ENCODE measurements around the gene C1orf210. TPM values are rescaled to one million over a fixed set of nuclear protein-coding genes. Genes with fewer than 3 reads are reported as not detected.

C1orf210 gene
- total RNA-seq, 1 donor, result under 0.01 TPM

- DNase-seq (ENCODE audit: low read depth in 2 of 3, low spot score in 2 of 3), result no peak
These were observed 10.8 kb upstream of the C1orf210 start for GRCh38 chr1:43296207-43296606.

DNA sequence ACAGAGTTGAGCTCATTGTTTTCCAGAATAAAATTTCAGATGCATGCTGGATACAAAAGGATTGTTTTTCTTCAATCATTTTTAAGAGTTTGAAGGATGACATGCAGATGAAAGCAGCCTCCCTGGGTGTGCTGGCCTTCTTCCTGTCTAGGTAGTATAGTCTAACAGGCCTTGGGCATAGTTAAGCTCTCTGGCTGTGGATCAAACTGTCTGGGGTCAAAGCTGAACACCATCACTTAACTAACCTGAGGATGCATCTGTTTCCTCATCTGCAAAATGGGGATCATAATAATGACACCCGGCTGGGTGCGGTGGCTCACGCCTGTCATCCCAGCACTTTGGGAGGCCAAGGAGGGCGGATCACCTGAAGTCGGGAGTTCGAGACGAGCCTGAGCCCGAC lies 9.4 kb upstream of the C1orf210 start:
- no peak for DNase-seq (ENCODE audit: low read depth in 2 of 3, low spot score in 2 of 3)

- DNase-seq (ENCODE audit: low read depth in 2 of 3, low spot score in 2 of 3), result no peak
These were observed 8.7 kb upstream of the C1orf210 start for GRCh38 chr1:43293896-43294760.

DNA sequence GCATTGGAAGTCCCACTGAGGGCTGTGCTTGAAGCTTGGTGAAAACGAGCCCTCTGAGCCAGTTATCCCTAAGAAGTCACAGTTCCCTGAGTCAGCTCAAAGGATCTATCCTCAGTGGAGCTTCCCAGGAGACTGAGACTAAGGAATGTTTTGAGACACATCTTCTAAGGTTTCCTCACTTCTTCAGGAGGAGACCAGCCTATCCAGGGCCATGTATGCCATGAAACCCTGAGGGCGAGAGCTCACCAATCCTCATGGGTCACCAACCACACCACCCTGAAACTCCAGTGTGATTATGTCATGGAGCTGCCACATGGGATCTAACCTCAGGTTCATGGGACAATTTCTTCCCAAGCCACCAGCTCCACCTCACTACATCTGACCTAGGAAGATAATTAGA lies 7.8 kb upstream of the C1orf210 start:
- DNase-seq (ENCODE audit: low read depth in 2 of 3, low spot score in 2 of 3), result no peak

GRCh38 chr1:43292679-43293078 lies 7.3 kb upstream of the C1orf210 start:
- no peak for DNase-seq (ENCODE audit: low read depth in 2 of 3, low spot score in 2 of 3)

- no peak for DNase-seq (ENCODE audit: low read depth in 2 of 3, low spot score in 2 of 3)
These were observed 6.8 kb upstream of the C1orf210 start for GRCh38 chr1:43292216-43292615.

DNA sequence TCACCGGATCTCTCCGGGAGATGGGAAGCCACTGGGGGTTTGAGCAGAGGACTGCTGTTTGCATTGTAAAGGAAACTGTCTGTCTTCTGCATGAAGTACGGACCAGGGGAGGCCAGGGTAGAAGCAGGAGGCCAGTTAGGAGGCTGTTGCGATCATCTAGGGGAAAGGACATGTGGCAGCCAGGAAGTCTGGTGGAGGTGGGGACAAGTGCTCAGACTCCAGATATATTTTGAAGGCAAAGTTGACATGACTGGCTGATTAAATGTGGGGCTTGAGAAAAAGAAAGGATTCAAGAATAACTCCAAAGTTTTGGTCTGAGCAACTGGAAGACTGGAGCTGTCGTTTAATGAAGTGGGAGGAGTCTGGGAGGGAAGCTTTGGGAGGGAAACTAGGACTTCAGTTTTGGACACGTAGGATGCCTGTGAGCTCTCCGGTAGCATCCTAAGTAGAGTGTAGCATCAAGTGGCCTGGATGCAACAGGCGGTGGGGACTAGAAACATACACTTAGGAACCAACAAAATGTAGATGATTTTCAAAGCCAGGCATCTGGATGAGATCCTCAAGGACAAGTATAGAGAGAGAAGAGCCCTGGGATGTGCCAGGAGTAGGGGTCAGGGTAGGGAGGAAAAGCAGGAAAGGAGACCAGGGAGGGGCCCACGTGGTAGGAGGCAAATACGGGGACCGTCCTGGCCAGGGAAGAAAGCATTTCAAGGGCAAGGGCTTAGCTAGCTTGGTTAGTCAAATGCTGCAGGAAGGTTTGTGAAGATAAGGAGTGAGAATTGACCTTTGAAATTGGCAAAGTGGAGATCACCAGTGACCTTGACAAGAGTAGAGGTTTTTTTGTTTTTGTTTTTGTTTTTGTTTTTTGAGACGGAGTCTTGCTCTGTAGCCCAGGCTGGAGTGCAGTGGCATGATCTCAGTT lies 3.7 kb upstream of the C1orf210 start:
- no peak for DNase-seq (ENCODE audit: low read depth in 2 of 3, low spot score in 2 of 3)

DNA sequence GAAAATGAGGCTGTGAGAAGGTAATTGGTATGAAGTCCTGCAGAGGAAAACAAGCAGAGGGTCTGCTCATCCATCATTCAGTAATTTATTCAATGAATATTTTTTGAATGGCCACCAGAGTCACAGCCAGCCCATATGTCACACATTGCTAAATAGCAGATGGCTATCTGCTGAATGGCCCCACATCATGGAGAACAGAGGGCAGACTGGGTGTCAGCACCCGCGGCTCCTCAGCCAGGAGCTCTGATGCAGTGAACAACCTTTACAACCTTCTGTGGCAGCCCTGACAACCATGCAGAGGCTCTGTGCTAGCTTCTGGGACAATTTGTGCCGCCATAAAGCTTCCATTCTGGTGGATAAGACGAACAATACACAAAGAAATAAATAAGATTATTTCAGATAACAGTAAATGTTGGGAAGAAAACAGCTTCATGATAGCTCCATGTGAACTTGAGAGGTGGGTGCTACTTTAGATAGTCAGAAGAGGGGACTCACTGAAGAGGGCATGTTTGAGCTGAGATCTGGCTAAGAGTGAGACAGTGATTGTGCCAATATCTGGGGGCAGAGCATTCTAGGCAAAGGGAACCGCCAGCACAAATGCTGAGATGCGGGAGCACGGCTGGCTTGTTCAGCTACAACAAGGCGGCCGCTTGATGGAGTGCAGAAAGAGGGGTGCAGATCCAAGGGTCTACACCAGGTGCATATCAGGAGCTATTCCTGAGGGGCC lies 2.8 kb upstream of the C1orf210 start:
- DNase-seq (ENCODE audit: low read depth in 2 of 3, low spot score in 2 of 3), result no peak

- no peak for DNase-seq (ENCODE audit: low read depth in 2 of 3, low spot score in 2 of 3)
These were observed 1.2 kb upstream of the C1orf210 start for GRCh38 chr1:43286533-43286932.

DNA sequence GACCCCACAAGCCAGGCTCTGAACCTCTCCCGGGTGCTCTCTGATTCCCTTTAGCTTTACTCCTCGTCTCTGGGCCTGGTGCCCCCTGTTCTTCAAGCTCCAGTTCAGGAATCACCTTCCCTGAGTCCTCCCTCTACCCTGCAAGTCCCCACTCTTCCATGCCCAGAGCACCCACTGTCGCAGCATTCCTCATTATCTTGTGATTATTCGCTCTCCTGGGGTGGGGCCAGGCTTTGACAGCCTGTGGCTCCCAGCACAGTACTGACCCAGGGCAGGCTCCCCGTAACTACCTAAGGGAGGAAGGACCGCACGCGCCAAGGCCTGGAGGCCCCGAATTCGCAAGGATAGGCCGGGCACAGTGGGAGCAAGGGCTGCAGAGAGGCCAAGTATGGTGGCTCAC lies 734 bp upstream of the C1orf210 start:
- no peak for DNase-seq (ENCODE audit: low read depth in 2 of 3, low spot score in 2 of 3)

DNA sequence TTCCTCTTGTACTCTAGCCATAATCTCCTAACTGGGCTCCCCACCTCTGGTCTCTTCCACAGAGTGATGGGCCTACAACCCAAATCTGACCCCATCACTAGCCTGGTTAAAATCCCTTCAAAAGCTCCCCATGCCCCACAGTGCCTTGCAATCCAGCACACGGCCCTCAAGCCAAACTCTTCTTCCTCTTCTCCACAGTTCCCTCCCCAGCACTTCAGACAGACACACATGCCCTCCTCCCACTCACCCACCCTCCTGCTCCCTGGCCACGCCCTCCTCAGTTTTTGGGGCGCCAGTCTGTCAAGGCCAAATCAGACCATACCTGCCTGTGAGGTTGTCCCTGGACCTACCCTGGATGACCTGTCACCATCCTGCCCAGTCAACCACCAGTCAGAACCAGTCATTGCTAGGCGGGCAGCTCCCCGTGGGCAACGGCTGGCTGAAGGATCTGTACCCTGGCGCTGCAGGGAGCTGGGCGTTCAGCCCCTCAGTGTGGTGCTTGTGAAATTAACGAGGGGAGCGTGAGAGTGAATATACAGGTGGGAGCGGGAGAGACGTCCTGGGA lies 753 bp downstream of the C1orf210 start:
- no peak for DNase-seq (ENCODE audit: low read depth in 2 of 3, low spot score in 2 of 3)

- DNase-seq (ENCODE audit: low read depth in 2 of 3, low spot score in 2 of 3), result no peak
These were observed 1.3 kb downstream of the C1orf210 start for GRCh38 chr1:43284065-43284464.

DNA sequence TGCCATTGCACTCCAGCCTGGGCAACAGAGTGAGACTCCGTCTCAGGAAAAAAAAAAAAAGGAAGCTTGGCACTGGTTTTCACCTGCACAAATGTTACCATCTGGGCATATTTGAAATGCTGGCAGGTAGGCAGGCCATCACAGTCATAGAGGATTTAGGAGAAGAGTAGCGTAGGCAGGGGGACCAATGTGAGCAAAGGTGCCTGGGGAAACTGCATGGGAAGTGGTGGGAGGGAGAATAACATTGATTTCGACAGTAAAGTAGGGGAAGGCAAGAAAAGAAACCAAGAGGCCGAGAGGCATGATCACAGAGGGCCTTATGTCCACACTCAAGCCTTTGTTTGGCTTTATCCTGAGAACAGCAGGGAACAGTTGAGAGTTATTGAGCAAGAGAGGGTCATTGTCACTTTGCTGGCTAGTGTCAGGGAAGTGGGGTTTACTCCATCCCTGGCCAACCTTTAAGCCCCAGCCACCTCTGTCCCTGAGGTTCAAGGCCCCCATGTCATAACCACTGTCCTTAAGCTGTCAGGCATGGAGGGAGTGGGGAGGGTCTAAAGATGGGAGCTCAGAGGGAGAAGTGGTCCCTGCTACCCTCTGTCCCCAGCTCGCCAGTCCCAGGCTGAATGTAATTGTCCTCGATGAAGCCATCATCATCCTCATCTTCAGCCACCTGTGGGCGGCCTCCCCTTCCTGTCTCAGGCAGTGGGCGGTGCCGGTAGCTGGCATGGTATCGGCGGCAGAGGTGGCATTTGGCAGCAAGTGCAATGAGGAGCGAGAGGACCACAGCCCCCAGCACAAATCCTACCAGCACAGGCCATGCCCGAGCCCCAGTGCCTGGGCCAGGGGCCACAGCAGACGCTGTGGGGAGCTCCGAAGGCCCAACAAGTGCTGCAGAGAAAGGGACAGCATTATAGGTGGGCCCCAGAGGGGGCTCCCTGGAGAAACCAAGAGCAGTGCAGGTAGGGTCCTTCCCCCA lies 2.9 kb downstream of the C1orf210 start:
- no peak for DNase-seq (ENCODE audit: low read depth in 2 of 3, low spot score in 2 of 3)

- DNase-seq (ENCODE audit: low read depth in 2 of 3, low spot score in 2 of 3), result no peak
These were observed 4.7 kb downstream of the C1orf210 start for GRCh38 chr1:43280692-43281091.

GRCh38 chr1:43279666-43280065 lies 5.7 kb downstream of the C1orf210 start:
- no peak for DNase-seq (ENCODE audit: low read depth in 2 of 3, low spot score in 2 of 3)

DNA sequence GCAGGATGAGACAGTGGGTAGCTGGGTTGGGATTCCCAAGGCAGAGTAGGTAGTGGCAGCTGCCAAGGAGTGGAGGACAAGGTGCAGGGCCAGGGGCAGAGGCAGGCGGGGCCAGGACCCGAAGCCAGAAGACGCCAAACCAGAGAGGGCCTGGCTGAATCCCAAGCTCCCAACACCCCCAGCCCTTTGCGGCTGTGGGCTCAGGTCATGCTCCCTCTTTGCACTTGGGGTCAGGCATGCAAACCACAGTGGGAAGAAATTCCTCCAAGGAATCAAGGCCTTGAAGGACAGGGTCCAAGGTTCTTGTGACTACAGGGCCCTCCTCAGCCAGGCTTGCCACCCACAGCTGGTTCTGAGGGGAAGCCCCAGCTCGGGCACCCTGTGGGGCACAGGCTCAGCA lies 6.2 kb downstream of the C1orf210 start:
- DNase-seq (ENCODE audit: low read depth in 2 of 3, low spot score in 2 of 3), result no peak

DNA sequence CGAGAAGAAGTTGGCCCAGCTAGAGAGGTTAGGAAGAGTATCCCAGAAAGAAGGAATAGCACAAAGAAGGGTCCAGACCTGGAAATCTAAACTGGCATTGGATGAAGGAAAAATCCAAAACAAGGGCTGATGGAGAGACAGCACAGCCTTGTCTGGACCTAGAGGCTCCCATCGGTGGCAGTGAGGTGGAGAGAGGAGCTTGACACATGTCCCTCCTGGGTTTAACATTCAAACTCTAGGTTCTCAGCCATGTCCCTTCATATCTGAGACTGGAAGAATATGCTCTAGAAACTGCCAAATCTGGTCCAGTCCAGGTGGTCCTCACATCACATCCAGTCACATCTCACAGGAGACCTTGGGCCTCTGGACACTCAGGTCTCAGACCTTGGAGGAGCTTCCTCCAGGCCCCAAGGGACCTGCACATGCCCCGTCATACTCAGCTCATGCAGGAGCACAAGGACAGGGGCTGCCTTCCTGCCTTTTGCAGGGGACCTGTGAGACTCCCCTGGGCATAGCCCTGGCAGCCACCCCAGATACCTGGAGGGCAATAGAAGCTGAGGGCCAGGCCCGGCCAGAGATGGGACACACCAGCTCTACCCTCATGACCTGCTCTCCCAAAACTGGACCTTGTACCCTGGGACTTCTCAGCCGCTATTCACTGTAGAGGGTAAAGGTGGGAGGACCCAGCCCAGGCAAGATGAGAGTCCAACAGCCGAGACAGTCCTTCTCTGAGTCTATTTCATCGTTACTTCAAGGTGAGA lies 8.1 kb downstream of the C1orf210 start:
- DNase-seq (ENCODE audit: low read depth in 2 of 3, low spot score in 2 of 3), result no peak

DNA sequence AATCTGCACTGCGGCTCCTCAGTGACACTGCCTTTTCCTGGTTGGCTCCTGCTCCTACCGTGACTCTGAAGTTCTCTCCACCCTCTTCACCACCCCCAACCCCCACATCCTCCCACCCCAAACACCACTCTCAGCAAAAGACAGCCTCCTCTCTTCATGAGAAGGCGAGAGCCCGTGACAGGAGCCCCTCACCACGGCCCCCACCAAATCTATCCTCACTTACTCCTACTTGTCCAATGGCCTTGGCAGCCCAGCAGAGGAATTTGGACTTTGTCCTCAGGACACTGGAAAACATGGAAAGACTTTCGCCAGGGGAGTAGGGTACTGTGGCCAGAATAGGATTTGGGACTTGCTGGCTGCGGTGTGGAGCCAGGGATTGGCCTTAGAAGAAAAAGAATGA lies 8.7 kb downstream of the C1orf210 start:
- DNase-seq (ENCODE audit: low read depth in 2 of 3, low spot score in 2 of 3), result no peak
